ENCODE measurements around the gene POMGNT2. TPM values are rescaled to one million over a fixed set of nuclear protein-coding genes. Genes with fewer than 3 reads are reported as not detected.
"Not testable (repeated sequence)": the region's sequence is repeated elsewhere in the genome, so short reads cannot be mapped to it uniquely, and the experiment has no call there.

POMGNT2 gene
- total RNA-seq, 1 experiment from 2014 or later, result 32.9 TPM

GRCh38 chr3:43076857-43077256 lies 29.0 kb downstream of the POMGNT2 start:
- DNase-seq (ENCODE audit: low read depth), result no peak

- peak; percentile 6 for DNase-seq (ENCODE audit: low read depth)
These were observed 29.8 kb downstream of the POMGNT2 start for GRCh38 chr3:43075904-43076661.

GRCh38 chr3:43074901-43075689 lies 30.8 kb downstream of the POMGNT2 start:
- DNase-seq (ENCODE audit: low read depth), result no peak

- DNase-seq (ENCODE audit: low read depth), result no peak
These were observed 31.4 kb downstream of the POMGNT2 start for GRCh38 chr3:43074482-43074881.

- no peak for DNase-seq (ENCODE audit: low read depth)
These were observed 32.1 kb downstream of the POMGNT2 start for GRCh38 chr3:43073836-43074220.

GRCh38 chr3:43073116-43073835 lies 32.6 kb downstream of the POMGNT2 start:
- no peak for DNase-seq (ENCODE audit: low read depth)

- no peak for DNase-seq (ENCODE audit: low read depth)
These were observed 33.5 kb downstream of the POMGNT2 start for GRCh38 chr3:43072361-43072760.

- DNase-seq (ENCODE audit: low read depth), result no peak
These were observed 34.5 kb downstream of the POMGNT2 start for GRCh38 chr3:43071313-43071893.

- DNase-seq (ENCODE audit: low read depth), result not testable (repeated sequence)
These were observed 35.2 kb downstream of the POMGNT2 start for GRCh38 chr3:43070670-43071069.

GRCh38 chr3:43063114-43063513 lies 42.8 kb downstream of the POMGNT2 start:
- DNase-seq (ENCODE audit: low read depth), result no peak

- DNase-seq (ENCODE audit: low read depth), result no peak
These were observed 43.3 kb downstream of the POMGNT2 start for GRCh38 chr3:43062564-43063040.

- no peak for DNase-seq (ENCODE audit: low read depth)
These were observed 43.8 kb downstream of the POMGNT2 start for GRCh38 chr3:43062040-43062563.

GRCh38 chr3:43061101-43061895 lies 44.6 kb downstream of the POMGNT2 start:
- DNase-seq (ENCODE audit: low read depth), result no peak

- no peak for DNase-seq (ENCODE audit: low read depth)
These were observed 46.4 kb downstream of the POMGNT2 start for GRCh38 chr3:43059456-43059855.

GRCh38 chr3:43055806-43056770 lies 49.8 kb downstream of the POMGNT2 start:
- no peak for DNase-seq (ENCODE audit: low read depth)

- DNase-seq (ENCODE audit: low read depth), result no peak
These were observed 50.5 kb downstream of the POMGNT2 start for GRCh38 chr3:43055393-43055792.

GRCh38 chr3:43054754-43055153 lies 51.1 kb downstream of the POMGNT2 start:
- no peak for DNase-seq (ENCODE audit: low read depth)

- no peak for DNase-seq (ENCODE audit: low read depth)
These were observed 52.6 kb downstream of the POMGNT2 start for GRCh38 chr3:43053291-43053690.

GRCh38 chr3:43048470-43048869 lies 57.4 kb downstream of the POMGNT2 start:
- DNase-seq (ENCODE audit: low read depth), result no peak

All from HT1080 (cell line).